ENCODE data around the gene MAPK1. TPM values are rescaled to one million over a fixed set of nuclear protein-coding genes. Genes with fewer than 3 reads are reported as not detected.
"Not testable (repeated sequence)": the region's sequence is repeated elsewhere in the genome, so short reads cannot be mapped to it uniquely, and the experiment has no call there.

MAPK1 gene
- total RNA-seq, 1 experiment from 2014 or later, result 55.2 TPM

DNA sequence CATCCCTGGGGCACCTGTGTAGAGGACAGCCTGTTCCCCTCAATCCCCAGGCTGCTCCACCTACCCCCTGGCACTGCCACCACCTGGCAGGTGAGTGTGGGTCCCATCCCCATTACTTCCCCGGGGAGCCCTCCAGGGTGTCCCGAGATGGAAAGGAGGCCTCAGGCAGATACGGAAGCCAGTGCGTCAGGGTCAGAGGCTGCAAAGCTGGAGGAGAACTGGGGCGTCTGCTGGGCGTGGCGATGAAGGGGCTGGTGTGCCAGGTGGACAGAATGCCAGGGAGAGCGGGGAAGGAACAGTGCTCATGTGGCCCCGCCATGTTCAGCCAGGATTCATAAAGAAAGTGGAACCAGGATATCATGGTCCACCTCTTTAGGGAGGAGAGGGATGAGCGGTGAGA, 139.7 kb downstream of the MAPK1 start:
- no peak for DNase-seq (ENCODE audit: low read depth)

DNA sequence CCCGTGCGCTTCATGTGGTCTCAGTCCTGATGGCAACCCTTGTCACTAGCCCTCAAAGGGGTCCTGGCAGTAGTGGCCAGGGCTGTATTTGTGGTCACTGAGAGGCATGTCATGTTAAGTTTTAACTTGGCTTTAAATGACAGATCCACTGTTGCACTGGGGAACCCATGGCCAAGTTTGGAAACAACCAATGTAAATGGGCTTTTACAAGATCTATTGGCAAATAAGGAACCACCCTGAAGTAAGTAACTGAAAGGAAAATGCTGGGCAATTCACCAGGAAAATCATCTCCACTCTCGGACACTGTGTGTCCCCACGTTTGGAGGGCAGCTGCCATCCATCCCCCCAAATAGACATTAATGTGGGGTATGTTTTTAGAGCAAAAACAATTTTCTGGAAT, 140.3 kb downstream of the MAPK1 start:
- DNase-seq (ENCODE audit: low read depth), result no peak

DNA sequence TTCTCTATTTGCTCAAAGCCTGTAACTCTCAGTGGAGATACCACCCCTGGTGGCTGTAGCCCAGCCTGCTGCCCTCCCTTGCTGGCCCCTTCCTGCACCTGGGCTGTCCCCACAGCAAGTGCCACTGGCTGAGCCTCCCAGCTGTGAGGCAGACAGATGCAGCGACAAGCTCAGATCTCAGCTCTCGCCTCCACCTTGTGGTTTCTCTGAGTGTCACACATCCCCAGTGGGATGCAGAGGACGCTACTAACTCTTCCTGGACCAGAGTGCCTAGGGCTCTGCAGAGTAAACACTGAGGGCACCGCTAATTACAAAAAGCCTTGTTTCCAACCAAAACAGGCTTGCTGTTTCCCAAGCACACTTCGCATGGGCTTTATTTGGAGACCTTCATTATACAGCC, 140.8 kb downstream of the MAPK1 start:
- DNase-seq (ENCODE audit: low read depth), result no peak

DNA sequence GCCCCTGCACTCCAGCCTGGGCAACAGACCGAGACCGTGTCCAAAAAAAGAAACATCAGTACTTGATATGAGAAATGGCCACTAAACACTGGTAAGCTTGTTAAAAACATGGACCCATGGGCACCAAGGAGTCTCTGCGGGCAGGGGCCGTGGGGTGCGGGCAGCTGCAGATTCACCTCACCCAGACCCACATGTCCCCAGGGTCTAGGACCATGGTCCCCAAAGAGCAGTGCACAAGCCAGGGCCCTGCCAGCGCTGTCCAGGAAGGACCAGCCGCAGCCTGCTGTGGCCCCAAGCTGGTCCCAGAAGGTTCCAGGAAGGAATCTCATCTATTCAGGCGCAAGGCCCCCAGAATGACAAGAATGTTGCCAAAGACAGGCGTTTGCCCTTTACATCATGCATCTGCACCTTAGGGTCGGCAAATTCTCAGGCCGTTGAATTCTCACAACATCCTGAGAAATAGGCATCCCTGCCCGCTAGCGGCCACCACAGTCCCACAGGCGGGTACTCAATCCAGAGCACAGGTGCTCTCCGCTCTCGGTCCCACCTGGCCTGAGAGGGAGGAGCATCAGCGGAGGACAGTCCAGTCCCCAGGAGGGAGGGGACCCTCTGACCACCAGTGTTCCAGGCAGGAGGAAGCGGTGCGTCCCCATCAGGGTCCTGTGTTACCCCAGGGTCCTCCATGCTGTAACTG, 141.3 kb downstream of the MAPK1 start:
- no peak for DNase-seq (ENCODE audit: low read depth)

DNA sequence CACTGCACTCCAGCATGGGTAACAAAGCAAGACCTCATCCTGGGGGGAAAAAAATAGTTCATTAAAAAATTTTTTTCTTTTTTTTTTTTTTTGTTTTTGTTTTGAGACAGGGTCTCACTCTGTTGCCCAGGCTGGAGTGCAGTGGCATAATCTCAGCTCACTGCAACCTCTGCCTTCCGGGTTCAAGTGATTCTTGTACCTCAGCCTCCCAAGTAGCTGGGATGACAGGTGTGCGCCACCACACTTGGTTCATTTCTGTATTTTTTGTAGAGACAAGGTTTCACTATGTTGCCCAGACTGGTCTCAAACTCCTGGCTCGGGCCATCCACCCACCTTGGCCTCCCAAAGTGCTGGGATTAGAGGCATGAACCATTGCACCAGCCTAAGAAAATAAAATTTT, 142.9 kb downstream of the MAPK1 start:
- DNase-seq (ENCODE audit: low read depth), result not testable (repeated sequence)

DNA sequence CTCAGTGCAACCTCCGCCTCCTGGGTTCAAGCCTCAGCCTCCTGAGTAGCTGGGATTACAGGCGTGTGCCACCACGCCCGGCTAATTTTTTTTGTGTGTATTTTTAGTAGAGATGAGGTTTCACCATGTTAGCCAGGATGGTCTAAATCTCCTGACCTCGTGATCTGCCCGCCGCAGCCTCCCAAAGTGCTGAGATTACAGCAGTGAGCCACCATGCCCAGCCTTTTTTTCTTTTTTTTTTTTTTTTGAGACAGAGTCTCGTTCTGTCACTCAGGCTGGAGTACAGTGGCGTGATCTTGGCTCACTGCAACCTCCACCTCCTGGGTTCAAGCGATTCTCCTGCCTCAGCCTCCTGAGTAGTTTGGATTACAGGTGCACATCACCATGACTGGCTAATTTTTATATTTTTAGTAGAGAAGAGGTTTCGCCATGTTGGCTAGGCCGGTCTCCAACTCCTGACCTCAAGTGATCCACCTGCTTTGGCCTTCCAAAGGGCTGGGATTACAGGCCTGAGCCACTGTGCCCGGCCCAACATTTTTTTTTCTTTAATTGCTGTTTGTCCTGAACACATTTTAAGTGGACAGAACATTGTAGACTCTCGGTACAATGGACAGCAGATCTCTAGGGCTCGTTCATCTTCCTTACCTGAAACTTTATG, 146.1 kb downstream of the MAPK1 start:
- not testable (repeated sequence) for DNase-seq (ENCODE audit: low read depth)

DNA sequence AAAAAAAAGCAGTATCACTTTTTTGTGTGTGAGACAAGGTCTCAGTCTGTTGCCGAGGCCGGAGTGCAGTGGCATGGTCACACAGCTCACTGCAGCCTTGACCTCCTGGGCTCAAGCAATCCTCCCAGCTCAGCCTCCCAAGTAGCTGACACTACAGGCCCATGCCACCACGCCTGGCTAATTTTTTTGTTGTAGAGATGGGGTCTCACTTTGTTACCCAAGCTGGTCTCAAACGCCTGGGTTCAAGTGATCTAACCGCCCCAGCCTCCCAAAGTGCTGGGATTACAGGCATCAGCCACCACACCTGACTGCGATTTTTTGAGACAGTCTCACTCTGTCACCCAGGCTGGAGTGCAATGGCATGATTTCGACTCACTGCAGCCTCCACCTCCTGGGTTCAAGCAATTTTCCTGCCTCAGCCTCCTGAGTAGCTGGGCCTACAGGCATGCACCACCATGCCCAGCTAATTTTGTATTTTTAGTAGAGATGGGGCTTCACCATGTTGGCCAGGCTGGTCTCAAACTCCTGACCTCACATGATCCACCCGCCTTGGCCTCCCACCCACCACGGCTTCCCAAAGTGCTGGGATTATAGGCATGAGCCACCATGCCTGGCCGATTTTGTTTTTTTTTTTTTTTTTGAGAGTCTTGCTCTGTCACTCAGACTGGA, 147.1 kb downstream of the MAPK1 start:
- DNase-seq (ENCODE audit: low read depth), result not testable (repeated sequence)

DNA sequence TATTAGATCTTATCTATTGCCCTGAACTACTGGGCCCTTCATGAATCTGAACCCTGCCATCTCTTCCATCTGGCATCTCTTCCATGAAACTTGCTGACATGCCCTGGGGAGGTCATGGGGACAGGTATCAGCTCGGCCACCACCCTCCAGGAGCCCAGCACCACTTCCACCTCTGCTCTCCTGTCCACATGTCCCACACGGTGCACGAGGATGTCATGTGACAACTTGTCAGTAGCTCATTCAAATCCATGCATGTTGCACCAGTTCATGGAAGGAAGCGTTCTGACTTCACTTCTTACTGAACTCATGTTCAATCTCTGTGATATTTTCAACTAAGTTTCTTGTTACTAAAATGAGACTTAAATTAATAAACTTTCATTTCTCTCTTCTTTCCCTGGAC, 148.4 kb downstream of the MAPK1 start:
- no peak for DNase-seq (ENCODE audit: low read depth)

DNA sequence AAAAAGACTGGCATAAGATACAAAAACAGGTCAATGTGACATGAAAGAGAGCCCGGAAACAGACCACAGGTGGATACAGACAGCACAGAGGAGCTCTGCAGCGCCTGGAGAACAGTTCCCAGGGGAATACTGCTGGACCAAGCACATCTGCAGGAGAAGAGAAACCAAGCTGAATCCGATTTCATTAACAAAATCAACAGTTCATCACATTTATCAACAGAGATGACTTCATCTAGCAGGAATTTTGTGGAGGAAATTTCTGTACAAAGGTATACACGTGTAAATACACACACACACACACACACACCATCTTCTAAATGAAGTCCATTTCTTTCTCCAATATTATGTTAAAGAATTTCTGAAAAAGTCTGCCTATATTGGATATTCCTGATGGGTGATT, 148.9 kb downstream of the MAPK1 start:
- DNase-seq (ENCODE audit: low read depth), result no peak

DNA sequence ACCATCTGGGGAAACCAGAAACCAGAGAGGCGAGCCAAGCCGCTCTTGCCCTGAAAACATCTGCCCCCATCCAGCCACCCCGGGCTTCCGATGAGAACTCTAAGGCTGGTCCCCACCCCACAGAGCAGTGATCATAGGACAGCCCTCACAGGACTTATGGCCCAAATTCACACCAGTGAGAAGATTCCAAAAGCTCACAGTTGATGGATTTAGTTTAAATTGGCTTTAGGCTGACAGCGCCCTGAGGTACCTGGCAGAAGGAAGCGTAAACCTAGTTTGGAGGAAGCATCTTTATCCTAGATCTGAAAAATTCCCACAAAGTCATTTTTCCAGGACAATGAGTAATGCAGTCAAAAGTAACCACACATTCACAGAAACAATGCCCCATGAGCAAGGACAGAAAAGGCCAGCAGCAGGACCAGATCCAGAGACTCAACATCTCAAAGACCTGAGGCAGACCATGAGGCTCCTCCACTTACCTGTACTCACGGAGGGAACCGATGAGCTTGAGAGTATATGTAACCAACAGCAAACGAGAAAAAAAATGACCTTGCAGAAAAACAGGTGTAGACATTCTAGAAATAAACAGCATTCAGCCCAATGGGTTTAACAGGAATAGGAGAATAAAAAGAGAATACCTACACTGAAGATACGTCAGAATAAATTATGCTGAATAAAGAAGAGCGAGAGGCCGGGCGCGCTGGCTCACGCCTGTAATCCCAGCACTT, 150.9 kb downstream of the MAPK1 start:
- DNase-seq (ENCODE audit: low read depth), result not testable (repeated sequence)

DNA sequence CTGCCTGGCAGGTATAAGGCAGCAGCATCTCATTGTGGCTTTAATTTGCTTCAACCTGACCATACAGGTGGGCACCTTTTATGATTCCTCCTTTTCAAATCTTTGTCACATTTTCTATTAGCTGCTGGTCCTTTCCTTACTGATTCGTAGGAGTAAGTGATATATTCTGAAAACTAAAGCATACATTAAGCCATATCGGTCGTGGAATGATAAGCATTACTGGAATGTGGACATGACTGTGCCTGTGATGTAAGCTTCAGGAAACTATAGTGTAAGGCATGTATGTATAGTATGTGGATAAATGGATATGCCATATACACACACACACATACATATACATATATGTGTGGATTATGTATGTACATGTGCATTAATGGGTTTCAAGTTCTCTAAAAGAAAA, 152.7 kb downstream of the MAPK1 start:
- DNase-seq (ENCODE audit: low read depth), result no peak

DNA sequence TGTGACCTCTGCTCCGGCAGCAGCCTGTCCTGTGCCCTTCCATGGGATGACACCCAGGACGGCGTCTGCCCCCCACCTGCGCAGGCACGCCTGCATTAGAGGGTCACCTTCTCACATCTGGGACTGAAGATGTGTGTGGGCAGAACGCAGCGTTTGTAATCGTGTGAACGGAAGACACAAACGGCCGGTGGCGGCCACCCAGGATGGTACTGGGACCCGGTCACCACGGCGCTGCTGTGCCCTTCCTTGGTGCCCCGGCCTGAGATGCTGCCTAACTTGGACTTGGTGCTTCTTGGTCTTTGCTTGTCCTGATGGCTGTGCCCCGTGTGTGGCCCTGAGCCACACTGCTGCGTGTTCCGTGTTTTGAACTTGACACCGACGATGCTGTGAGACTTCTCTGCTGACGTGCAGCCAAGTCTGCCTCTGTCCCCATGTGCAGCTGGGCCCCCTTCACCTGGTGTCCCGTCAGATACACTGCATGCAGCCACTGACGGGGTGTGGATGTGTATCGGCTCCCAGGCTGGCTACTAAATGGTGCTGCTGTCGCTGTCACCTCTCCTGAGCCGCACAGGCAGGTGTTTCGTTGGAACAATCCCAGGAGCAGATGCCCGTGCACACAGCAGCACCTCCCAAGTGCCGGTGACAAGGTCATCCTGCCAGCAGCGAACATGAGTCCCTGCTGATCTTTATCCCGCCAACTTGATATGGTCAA, 153.2 kb downstream of the MAPK1 start:
- no peak for DNase-seq (ENCODE audit: low read depth)

DNA sequence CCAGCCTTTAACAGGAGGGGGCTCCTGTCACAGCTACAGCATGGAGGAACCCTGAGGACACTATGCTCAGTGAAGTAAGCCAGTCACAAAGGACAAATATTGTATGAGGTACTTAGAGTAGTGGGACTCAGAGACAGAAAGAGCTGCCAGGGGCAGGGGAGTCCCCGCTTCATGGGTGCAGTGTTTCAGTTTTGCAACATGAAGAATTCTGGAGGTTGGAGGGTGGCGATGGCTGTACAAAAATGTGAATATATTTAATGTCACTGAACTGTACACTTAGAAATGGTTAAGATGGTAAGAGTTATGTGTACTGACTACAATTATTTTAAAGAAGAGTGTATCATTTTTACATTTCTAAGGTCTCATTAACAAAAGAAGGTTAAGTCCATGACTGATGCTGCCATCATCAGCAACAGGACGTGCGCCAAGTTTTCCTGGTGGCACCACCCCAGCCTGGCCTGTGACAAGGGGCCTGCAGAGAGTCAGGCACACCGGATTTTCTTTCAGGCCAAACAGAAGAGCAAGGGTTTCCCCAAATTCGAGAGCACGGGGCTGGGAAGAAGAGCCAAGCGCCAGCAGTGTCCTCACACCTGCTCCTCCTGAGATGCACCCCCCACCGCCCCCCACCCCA, 153.9 kb downstream of the MAPK1 start:
- DNase-seq (ENCODE audit: low read depth), result no peak

DNA sequence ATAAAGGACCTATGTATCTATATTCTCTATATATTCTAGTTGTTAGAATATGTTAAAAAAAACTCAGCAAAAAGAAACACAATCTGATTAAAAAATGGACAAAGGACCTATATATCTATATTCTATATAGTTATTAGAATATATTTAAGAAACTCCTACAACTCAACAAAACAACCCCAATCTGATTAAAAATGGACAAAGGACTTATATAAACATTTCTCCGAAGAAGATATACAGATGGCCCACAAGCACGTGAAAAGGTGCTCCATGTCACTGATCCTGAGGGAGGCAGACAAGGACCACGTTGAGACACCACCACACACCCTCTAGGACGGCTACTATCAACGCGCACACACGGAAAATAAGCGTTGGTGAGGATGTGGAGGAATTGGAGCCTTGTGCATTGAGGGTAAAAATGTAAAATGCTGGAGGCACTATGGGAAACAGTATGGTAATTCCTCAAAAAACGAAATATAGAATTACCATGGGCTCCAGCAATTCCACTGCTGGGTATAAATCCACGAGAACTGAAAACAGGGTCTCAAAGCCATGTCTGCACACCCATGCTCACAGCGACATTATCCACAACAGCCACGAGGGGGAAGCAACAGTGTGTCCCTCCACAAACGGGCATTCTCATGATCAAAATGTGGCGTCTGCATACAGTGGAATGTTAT, 154.6 kb downstream of the MAPK1 start:
- DNase-seq (ENCODE audit: low read depth), result peak; percentile 81

DNA sequence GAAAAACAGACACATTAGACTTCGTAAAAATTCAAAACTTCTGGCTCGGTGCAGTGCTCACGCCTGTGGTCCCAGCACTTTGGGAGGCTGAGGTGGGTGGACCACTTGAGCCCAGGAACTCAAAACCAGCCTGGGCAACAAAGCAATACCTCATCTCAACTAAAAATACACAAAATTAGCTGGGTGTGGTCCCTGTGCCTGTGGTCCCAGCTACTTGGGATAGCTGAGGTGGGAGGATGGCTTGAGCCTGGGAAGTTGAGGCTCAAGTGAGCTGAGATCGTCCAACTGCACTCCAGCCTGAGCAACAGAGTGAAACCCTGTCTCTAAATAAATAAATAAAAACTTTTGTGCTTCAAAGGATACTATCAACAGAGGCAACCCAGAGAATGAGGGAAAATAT, 155.6 kb downstream of the MAPK1 start:
- no peak for DNase-seq (ENCODE audit: low read depth)

DNA sequence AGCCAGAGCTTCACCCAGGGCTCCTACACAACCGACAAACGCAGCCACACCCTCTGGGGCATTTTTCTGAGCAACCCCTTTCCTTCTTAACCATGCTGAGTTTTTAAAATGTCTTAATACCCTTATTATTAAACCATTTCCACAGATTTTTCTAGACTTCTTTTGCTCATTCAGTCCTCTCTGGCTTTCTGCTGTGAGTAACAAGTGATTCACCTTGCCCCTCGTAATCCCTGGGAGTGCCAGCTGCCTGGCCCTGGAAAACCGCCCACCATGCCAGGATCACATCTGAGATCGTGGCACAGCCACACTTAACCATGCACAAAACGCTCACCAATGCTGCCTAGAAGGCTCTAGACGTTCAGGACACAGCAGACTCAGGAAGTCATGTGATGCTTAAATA, 157.3 kb downstream of the MAPK1 start:
- DNase-seq (ENCODE audit: low read depth), result peak; percentile 27

DNA sequence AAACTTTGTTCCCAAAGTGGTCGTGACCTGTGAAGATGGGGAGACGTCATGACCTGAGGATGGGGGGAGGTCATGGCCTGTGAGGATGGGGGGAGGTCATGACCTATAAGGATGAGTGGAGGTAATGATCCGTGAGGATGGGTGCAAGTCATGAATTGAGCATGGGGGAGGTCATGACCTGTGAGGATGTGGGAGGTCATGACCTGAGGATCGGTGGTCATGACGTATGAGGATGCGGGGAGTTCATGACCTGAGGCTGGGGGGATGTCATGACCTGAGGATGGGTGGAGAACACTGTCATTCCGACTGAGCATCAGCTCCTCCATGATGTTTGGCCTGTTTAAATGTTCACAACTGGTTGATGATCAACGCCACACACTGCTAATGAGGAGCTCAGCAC, 157.8 kb downstream of the MAPK1 start:
- DNase-seq (ENCODE audit: low read depth), result no peak

DNA sequence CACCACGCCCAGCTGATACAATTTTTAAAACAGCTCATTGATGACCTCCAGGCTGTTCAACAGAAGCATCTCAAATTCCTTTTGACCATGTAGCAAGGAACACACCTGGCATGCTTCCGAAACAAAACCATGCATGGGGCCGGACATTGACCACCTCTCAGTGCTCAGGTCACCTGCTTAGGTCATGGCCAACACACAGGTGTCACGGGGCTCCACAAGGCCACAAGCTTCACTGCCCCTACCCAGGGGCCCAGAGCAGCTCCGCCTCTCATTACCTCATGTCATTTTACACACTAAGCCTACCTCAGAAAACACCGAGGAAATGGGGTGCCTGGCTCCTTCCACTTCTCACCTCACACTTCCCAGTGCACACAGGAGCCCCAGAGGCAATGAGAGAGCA, 158.5 kb downstream of the MAPK1 start:
- no peak for DNase-seq (ENCODE audit: low read depth)

DNA sequence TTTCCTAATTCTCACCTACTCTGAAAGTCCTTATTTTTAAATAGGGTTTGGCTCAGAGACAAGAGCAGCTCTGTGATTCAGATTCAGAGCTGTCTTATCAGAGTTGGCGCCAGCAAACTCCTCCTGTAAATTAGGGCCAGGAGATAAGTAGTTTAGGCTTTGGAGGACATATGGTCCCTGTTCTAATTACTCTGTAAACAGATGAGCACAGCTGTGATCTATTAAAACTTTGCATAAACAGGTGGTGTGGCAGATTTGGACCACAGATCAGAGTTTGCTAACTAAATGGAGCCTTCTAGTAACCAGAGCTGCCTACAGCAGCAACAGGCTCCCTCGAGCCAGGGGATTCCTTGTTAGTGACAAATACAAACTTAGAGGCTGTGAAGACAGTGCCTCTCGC, 159.8 kb downstream of the MAPK1 start:
- DNase-seq (ENCODE audit: low read depth), result no peak
